Hepatocyte (in vitro differentiated cells): Measurements from ENCODE around the gene MAPK6. TPM values are rescaled to one million over a fixed set of nuclear protein-coding genes. Genes with fewer than 3 reads are reported as not detected.
A peak's percentile ranks its signal among the peaks of the same experiment; 100 is the strongest.

Source experiments
- DNase-seq: peaks from one replicate; pipeline ENCODE4 v3.0.0-alpha.2; 2016; ENCODE audit warnings: low spot score
- H2AFZ ChIP-seq: fragments of 200-600 bp; sonication (generic); 2 replicates; pipeline ENCODE4 v1.6.0; 2016; ENCODE audit warnings: antibody characterized with exemption, mild to moderate bottlenecking
- H3K27ac ChIP-seq: fragments of 200-600 bp; sonication (generic); 2 replicates; pipeline ENCODE4 v1.5.1; 2016; ENCODE audit warnings: mild to moderate bottlenecking
- H3K27me3 ChIP-seq: fragments of 200-600 bp; sonication (generic); 2 replicates; pipeline ENCODE4 v1.6.1; 2016
- H3K36me3 ChIP-seq: fragments of 200-600 bp; sonication (generic); replicated peaks from 2 replicates; pipeline ENCODE4 v1.5.1; 2016; ENCODE audit warnings: low read depth; ENCODE audit not compliant: insufficient read depth
- H3K4me1 ChIP-seq: fragments of 200-600 bp; sonication (generic); 2 replicates; pipeline ENCODE4 v1.5.1; 2016; ENCODE audit warnings: mild to moderate bottlenecking, moderate library complexity; ENCODE audit not compliant: insufficient read depth
- H3K4me2 ChIP-seq: fragments of 200-600 bp; sonication (generic); 2 replicates; pipeline ENCODE4 v1.6.0; 2016
- H3K4me3 ChIP-seq: fragments of 200-600 bp; sonication (generic); 2 replicates; pipeline ENCODE4 v1.5.1; 2016; ENCODE audit warnings: mild to moderate bottlenecking
- H3K79me2 ChIP-seq: fragments of 200-600 bp; sonication (generic); 2 replicates; pipeline ENCODE4 v1.6.0; 2017; ENCODE audit warnings: mild to moderate bottlenecking
- H3K9me2 ChIP-seq: fragments of 200-600 bp; sonication (generic); replicated peaks from 2 replicates; pipeline ENCODE4 v1.6.0; 2017; ENCODE audit warnings: mild to moderate bottlenecking; ENCODE audit not compliant: insufficient read depth
- H3K9me3 ChIP-seq: fragments of 200-600 bp; sonication (generic); 2 replicates; pipeline ENCODE4 v1.5.1; 2016; ENCODE audit warnings: low read depth, mild to moderate bottlenecking
- H4K20me1 ChIP-seq: fragments of 200-600 bp; sonication (generic); 2 replicates; pipeline ENCODE4 v1.6.0; 2016; ENCODE audit warnings: mild to moderate bottlenecking; ENCODE audit not compliant: insufficient read depth, poor library complexity, severe bottlenecking
- CTCF ChIP-seq: fragments of 200-600 bp; sonication (generic); IDR thresholded peaks from 2 replicates; pipeline ENCODE4 v1.5.1; 2016; ENCODE audit warnings: antibody characterized with exemption, mild to moderate bottlenecking; ENCODE audit not compliant: poor library complexity
- EZH2 ChIP-seq: fragments of 200-600 bp; sonication (generic); IDR thresholded peaks from 2 replicates; pipeline ENCODE4 v1.6.1; 2016; ENCODE audit warnings: antibody characterized with exemption, mild to moderate bottlenecking, borderline replicate concordance
- EZH2phosphoT487 ChIP-seq: fragments of 200-600 bp; sonication (generic); IDR thresholded peaks from one replicate; pipeline ENCODE4 v1.6.1; 2018; ENCODE audit warnings: antibody characterized with exemption, mild to moderate bottlenecking, low read depth, moderate library complexity; ENCODE audit not compliant: unreplicated experiment, severe bottlenecking
- WGBS: methylation state at CpG from one replicate; pipeline ENCODE4 v1.1.6; 2016; ENCODE audit warnings: low lambda C conversion rate; ENCODE audit errors: missing lambda C conversion rate; 5-methylcytosine and 5-hydroxymethylcytosine counted together
- polyA plus RNA-seq: library from polyadenylated mRNA; unstranded; fragments of >200 nt; fragmentation: Nextera tagmentation; extraction: Ambion mirVana; gene quantifications from 2 replicates; pipeline ENCODE4 v1.2.1, GENCODE V29; 2016
- total RNA-seq: library from RNA; depleted of rRNA; stranded (reverse); fragments of >200 nt; gene quantifications from 2 replicates; pipeline ENCODE4 v1.2.3, GENCODE V29; 2014

MAPK6 gene
- total and polyA plus RNA-seq, 2 experiments from 2014 or later = 37.8 to 123 TPM

DNA sequence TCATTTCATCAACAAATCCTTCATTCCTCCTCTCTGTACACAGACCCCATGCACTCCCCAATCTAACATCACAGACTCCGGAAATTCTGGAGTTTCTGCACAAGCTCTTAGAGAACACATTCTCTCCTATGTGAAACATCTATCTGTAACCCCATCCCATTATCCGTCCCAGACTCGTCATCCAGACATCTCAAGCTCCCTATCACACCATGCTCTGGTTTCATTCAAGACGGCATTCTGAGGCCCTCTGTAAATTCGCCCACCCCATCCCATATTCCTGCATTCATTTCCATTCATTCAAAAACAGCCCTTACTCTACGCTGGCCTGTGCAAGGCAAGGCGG, 48.0 kb upstream of the MAPK6 start:
- TF ChIP-seq EZH2phosphoT487 = no peak
- no peak for TF ChIP-seq CTCF
- no peak for TF ChIP-seq EZH2
- Histone ChIP-seq H3K27me3 (no peaks in the 10 kb centered on the region), H3K4me1 (peaks cover 14% of the 10 kb centered on the region), H3K4me3 (peak overlapping the region; percentile 97), H3K27ac (peak overlapping the region; percentile 99), H3K9me3 (no peaks in the 10 kb centered on the region), H3K79me2 (peaks cover 59% of the 10 kb centered on the region), H4K20me1 (no peaks in the 10 kb centered on the region), H3K4me2 (peak overlapping the region; percentile 89), H3K36me3 (no peaks in the 10 kb centered on the region), H2AFZ (peak overlapping the region; percentile 85), H3K9me2 (no peaks in the 10 kb centered on the region)
- 2% methylated on average over 7 of the region's 7 CpGs for WGBS
- no peak for DNase-seq

DNA sequence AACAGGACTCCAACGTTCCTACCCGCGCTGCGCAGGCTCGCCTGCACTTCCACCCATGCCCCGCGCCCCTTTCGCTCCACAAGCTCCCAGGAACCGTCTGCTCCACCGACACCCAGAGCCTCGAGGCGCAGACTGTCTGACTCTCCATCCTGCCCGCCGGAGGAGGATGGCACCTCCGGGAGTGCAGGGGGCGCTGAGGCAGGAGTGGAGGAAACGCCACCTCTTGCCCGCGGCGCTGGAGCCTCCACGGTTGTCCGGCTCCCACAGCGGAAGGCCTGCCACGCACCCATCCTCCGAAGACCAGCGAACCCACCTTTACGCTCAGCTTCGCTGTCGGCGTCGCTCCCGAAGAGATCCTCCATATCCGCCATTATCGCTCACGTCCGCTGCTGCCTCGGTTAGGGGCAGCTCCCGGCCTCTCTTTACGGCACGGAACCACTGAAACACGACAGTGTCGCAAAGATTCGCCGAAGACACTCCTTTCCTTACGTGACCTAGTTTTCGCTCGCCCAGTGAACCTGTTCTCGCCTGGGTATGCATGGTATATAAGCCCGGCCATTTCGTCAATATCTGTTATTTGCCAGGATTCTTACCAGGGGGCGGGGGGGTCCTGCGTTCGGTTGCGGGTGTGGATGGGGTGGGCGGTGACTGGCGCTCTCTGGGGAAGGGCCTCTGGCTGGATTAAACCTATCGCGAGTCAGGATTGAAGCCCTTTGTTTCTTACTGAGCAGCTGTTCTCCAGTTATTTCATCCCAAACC, 47.5 kb upstream of the MAPK6 start, which contains the start of gene LEO1:
LEO1 (minus strand) TSS at position 404 of the 759 bp plus-strand sequence; CDS start at position 371, 33 bp downstream.
- under 1% methylated on average over 54 of the region's 58 CpGs for WGBS
- TF ChIP-seq CTCF = peak; percentile 51
- no peak for TF ChIP-seq EZH2phosphoT487
- no peak for TF ChIP-seq EZH2

DNA sequence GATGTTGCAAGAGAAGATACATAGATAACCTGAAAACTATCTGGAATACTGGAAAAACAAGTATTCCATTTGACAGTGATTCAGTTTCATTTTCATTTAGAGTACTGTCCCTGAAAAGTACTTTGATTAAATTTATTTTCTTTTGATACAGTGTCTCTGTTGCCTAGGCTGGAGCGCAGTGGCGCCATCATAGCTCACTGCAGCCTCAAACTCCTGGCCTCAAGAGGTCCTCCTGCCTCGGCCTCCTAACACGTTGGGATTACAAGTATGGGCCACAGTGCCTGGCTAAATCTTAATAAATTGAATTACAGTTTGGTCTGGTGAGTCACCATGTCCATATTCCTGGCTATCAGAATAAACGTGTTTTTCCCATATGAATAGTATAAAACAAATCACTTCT, 45.8 kb upstream of the MAPK6 start:
- Histone ChIP-seq H3K27ac (no peak overlapping the region), H2AFZ (no peak overlapping the region), H3K9me3 (no peaks in the 10 kb centered on the region), H3K4me3 (no peak overlapping the region), H3K9me2 (no peaks in the 10 kb centered on the region), H4K20me1 (no peaks in the 10 kb centered on the region), H3K4me2 (no peak overlapping the region), H3K4me1 (peaks cover 14% of the 10 kb centered on the region), H3K27me3 (no peaks in the 10 kb centered on the region), H3K79me2 (peaks cover 37% of the 10 kb centered on the region), H3K36me3 (no peaks in the 10 kb centered on the region)
- no peak for DNase-seq
- 98% methylated on average over 5 of the region's 5 CpGs for WGBS
- TF ChIP-seq CTCF (no peak), EZH2phosphoT487 (no peak), EZH2 (no peak)

More for the DNA sequence above, 47.5 kb upstream of the MAPK6 start, which contains the start of gene LEO1:
- Histone ChIP-seq H3K27ac (peak within 1 kb of the TSS; percentile 99), H3K9me2 (no peaks in the 10 kb centered on the region), H3K4me3 (peak within 1 kb of the TSS; percentile 97), H3K4me1 (peaks cover 14% of the 10 kb centered on the region), H4K20me1 (no peaks in the 10 kb centered on the region), H3K27me3 (no peaks in the 10 kb centered on the region), H3K36me3 (no peaks in the 10 kb centered on the region), H3K9me3 (no peaks in the 10 kb centered on the region), H2AFZ (peak within 1 kb of the TSS; percentile 85), H3K79me2 (peaks cover 54% of the 10 kb centered on the region), H3K4me2 (peak within 1 kb of the TSS; percentile 89)
- DNase-seq = peak; percentile 96
